A549 (cell line): Measurements from ENCODE around the gene SNAPIN. TPM values are rescaled to one million over a fixed set of nuclear protein-coding genes. Genes with fewer than 3 reads are reported as not detected.

Experiments
- ATAC-seq, 2 experiments: fragments of 200-7000 bp in 1 of 2; fragments of >200 bp in 1 of 2; cut with Nextera tagmentation in 1 of 2; cut with Tn5 transposase in 1 of 2; 3 replicates each; pipeline versions ENCODE4 v1.8.0 to v1.9.1; 2018 to 2020; ENCODE audit warnings: mild to moderate bottlenecking in 1 of 2, moderate library complexity in 1 of 2
- CTCF ChIA-PET: fragments of 300-600 bp; sonication (Branson Sonifier 250); formaldehyde crosslinking; extraction: SDS; loops from one replicate; lab custom pipeline; 2021; ENCODE audit warnings: antibody characterized with exemption, inconsistent platforms; lab: Yijun Ruan, JAX
- POLR2A ChIA-PET: fragments of 350-600 bp; formaldehyde crosslinking; extraction: SDS; loops from one replicate; lab custom pipeline; 2021; ENCODE audit warnings: antibody characterized with exemption, inconsistent platforms; lab: Yijun Ruan, JAX
- DNase-seq, 2 experiments: peaks; one replicate each; pipeline versions ENCODE4 v3.0.0 to v3.0.0-alpha.2; 2011 to 2016; ENCODE audit warnings: low read depth in 1 of 2, low spot score in 1 of 2
- FAIRE-seq: peaks from 2 replicates; lab custom pipeline; 2011; peaks lifted over from hg19 to GRCh38; lab: Jason Lieb, UNC
- H3K27ac ChIP-seq, 2 experiments: fragments of >200 bp; sonication (Bioruptor Twin); formaldehyde crosslinking; 3 replicates each; pipeline ENCODE4 v1.5.1; 2016 to 2017
- H3K4me1 ChIP-seq: fragments of >200 bp; sonication (Bioruptor Twin); formaldehyde crosslinking; 3 replicates; pipeline ENCODE4 v1.6.1; 2016
- H3K4me2 ChIP-seq: fragments of >200 bp; sonication (Bioruptor Twin); formaldehyde crosslinking; 3 replicates; pipeline ENCODE4 v1.6.1; 2016
- H3K4me3 ChIP-seq: fragments of >200 bp; sonication (Bioruptor Twin); formaldehyde crosslinking; 3 replicates; pipeline ENCODE4 v1.5.1; 2016
- H3K9me3 ChIP-seq: fragments of >200 bp; sonication (Bioruptor Twin); formaldehyde crosslinking; 3 replicates; pipeline ENCODE4 v1.6.1; 2016
- CBX8 ChIP-seq: fragments of 200-600 bp; sonication (generic); IDR thresholded peaks from 2 replicates; pipeline ENCODE4 v1.6.1; 2016
- E2F6 ChIP-seq: IDR thresholded peaks from 2 replicates; pipeline ENCODE4 v1.6.1; 2012; ENCODE audit warnings: low read depth, borderline replicate concordance
- FOSB ChIP-seq: fragments of 250-450 bp; sonication (Bioruptor Pico); IDR thresholded peaks from 2 replicates; pipeline ENCODE4 v1.5.0; 2020; ENCODE audit warnings: mild to moderate bottlenecking, moderate library complexity
- FOXS1 ChIP-seq: fragments of 250-450 bp; sonication (Bioruptor Pico); IDR thresholded peaks from 2 replicates; pipeline ENCODE4 v1.5.0; 2020; ENCODE audit warnings: mild to moderate bottlenecking, moderate library complexity
- HMGXB4 ChIP-seq: fragments of 250-450 bp; sonication (Bioruptor Pico); IDR thresholded peaks from 2 replicates; pipeline ENCODE4 v1.5.0; 2021; ENCODE audit warnings: mild to moderate bottlenecking, moderate library complexity, borderline replicate concordance
- HOXB13 ChIP-seq: fragments of 250-450 bp; sonication (Bioruptor Pico); IDR thresholded peaks from 2 replicates; pipeline ENCODE4 v1.5.0; 2020; ENCODE audit warnings: low read depth, mild to moderate bottlenecking, moderate library complexity
- KDM5A ChIP-seq: fragments of 200-600 bp; sonication (generic); IDR thresholded peaks from 2 replicates; pipeline ENCODE4 v1.6.1; 2016; ENCODE audit warnings: antibody characterized with exemption, mild to moderate bottlenecking
- MAFK ChIP-seq: fragments of 450-650 bp; IDR thresholded peaks from 2 replicates; pipeline ENCODE4 v1.6.1; 2014; ENCODE audit not compliant: partially characterized antibody
- MAZ ChIP-seq: fragments of 150-350 bp; IDR thresholded peaks from 2 replicates; pipeline ENCODE4 v1.6.1; 2014; ENCODE audit warnings: antibody characterized with exemption, low read depth, low read length, borderline replicate concordance
- MYC ChIP-seq: IDR thresholded peaks from 2 replicates; pipeline ENCODE4 v1.6.1; 2012; ENCODE audit warnings: mild to moderate bottlenecking, inconsistent platforms, low read length, improper control_type of control experiment, borderline replicate concordance
- POLR2AphosphoS2 ChIP-seq: conservative IDR thresholded peaks from 2 replicates; pipeline ENCODE4 v1.6.1; 2012; ENCODE audit warnings: low read length, improper control_type of control experiment, inconsistent platforms
- RFX5 ChIP-seq: fragments of 450-650 bp; IDR thresholded peaks from 2 replicates; pipeline ENCODE4 v1.7.1; 2014; ENCODE audit warnings: antibody characterized with exemption, mild to moderate bottlenecking, moderate library complexity
- SMC3 ChIP-seq: fragments of >200 bp; sonication (Bioruptor Twin); formaldehyde crosslinking; IDR thresholded peaks from 3 replicates; pipeline ENCODE4 v1.6.1; 2018; ENCODE audit warnings: inconsistent platforms
- SREBF2 ChIP-seq: fragments of 450-650 bp; IDR thresholded peaks from 2 replicates; pipeline ENCODE4 v1.6.1; 2014; ENCODE audit warnings: mild to moderate bottlenecking, moderate library complexity
- ZC3H11A ChIP-seq: fragments of 450-650 bp; IDR thresholded peaks from 2 replicates; pipeline ENCODE4 v1.6.1; 2014; ENCODE audit warnings: antibody characterized with exemption, mild to moderate bottlenecking
- ZNF302 ChIP-seq: fragments of 250-450 bp; sonication (Bioruptor Pico); IDR thresholded peaks from 2 replicates; pipeline ENCODE4 v1.9.0; 2021; ENCODE audit warnings: inconsistent platforms, mild to moderate bottlenecking, moderate library complexity
- WGBS: methylation state at CpG from one replicate; pipeline ENCODE4 v1.1.6; 2017; ENCODE audit errors: missing lambda C conversion rate; 5-methylcytosine and 5-hydroxymethylcytosine counted together
- polyA plus RNA-seq, 4 experiments: library from polyadenylated mRNA; depleted of rRNA in 3 of 4; stranded (reverse); fragments of >200 nt; fragmentation: RNase III in 1 of 4; extraction: RNeasy Plus Mini Kit Qiagen cat#74134 plus additional on column Dnase treatment in 1 of 4; gene quantifications; 2 replicates in 3 of 4; 3 replicates in 1 of 4; pipeline ENCODE4 v1.2.3, GENCODE V29; 2011 to 2017
- small RNA-seq, 6 experiments: library from RNA; depleted of rRNA; stranded (forward); fragments of <200 nt; gene quantifications; one replicate each; pipeline ENCODE3, GENCODE V24; 2012
- TF ChIP-seq, protein P1 (sequence below): fragments of 450-650 bp; IDR thresholded peaks from 2 replicates; pipeline ENCODE4 v1.6.1; 2014; ENCODE audit warnings: antibody characterized with exemption

SNAPIN gene
- polyA plus RNA-seq, 2 of the 4 experiments (the other 2 are of a cell fraction) = 52.6 to 71.4 TPM

- Histone ChIP-seq H3K4me3 (no peak overlapping the region), H3K27ac (no peak overlapping the region), H3K9me3 (0 out of 3 replicates have a peak, but pooled peaks cover under 1% of the 10 kb centered on the region), H3K4me1 (peaks cover 10% of the 10 kb centered on the region; the same call in 2 of the 3 replicates), H3K4me2 (no peak overlapping the region)
- WGBS = 72% methylated on average over 7 of the region's 7 CpGs
- POLR2A ChIA-PET = no interaction called here
- CTCF ChIA-PET = interaction anchor here (1.2 to 2.2 kb wide), 2 partner anchors 33 to 200 kb away, joined by 4 to 9 read pairs; partner anchors contain the start of gene NPR1
- DNase-seq = no peak
- FAIRE-seq = no peak
- no peak for ATAC-seq
- TF ChIP-seq HMGXB4 (CRISPR knock-in tag) = no peak
- no peak for TF ChIP-seq SREBF2
- TF ChIP-seq ZC3H11A = no peak
- TF ChIP-seq MAFK = no peak
- no peak for TF ChIP-seq SMC3
- no peak for TF ChIP-seq MAZ
- no peak for TF ChIP-seq RFX5
- no peak for TF ChIP-seq ZNF302 (CRISPR knock-in tag)
- no peak for TF ChIP-seq E2F6
- TF ChIP-seq POLR2AphosphoS2 = no peak
- TF ChIP-seq FOSB (CRISPR knock-in tag) = no peak
- TF ChIP-seq MYC = no peak
- no peak for TF ChIP-seq HOXB13 (CRISPR knock-in tag)
- no peak for TF ChIP-seq CBX8
- TF ChIP-seq KDM5A = no peak
- TF ChIP-seq, protein P1, sequence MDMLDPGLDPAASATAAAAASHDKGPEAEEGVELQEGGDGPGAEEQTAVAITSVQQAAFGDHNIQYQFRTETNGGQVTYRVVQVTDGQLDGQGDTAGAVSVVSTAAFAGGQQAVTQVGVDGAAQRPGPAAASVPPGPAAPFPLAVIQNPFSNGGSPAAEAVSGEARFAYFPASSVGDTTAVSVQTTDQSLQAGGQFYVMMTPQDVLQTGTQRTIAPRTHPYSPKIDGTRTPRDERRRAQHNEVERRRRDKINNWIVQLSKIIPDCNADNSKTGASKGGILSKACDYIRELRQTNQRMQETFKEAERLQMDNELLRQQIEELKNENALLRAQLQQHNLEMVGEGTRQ = no peak
- no peak for TF ChIP-seq FOXS1 (CRISPR knock-in tag)
Observed at GRCh38 chr1:153711026-153711425, 52.5 kb downstream of the SNAPIN start.

Small RNA genes lying within 50 kb of the gene (small RNA-seq; reads per million reads assigned to genes)
- gene MIR8083 = 0 reads per million in 6 experiments
- 0 reads per million in 6 experiments for gene RN7SL372P

Other genes starting within 250 kb of the SNAPIN start
- not detected in 2 replicates for gene S100A7A, start 242.2 kb upstream of the SNAPIN start, polyA plus RNA-seq (2011; rRNA removed)
- gene S100A7A, start 242.2 kb upstream of the SNAPIN start, polyA plus RNA-seq (2017; fragmentation: RNase III; extraction: RNeasy Plus Mini Kit Qiagen cat#74134 plus additional on column Dnase treatment) = not detected in 3 replicates
- not detected in 2 replicates for gene S100A7, start 198.1 kb upstream of the SNAPIN start, polyA plus RNA-seq (2011; rRNA removed)
- not detected in 3 replicates for gene S100A7, start 198.1 kb upstream of the SNAPIN start, polyA plus RNA-seq (2017; fragmentation: RNase III; extraction: RNeasy Plus Mini Kit Qiagen cat#74134 plus additional on column Dnase treatment)
- 898 and 1,226 TPM in 2 replicates for gene S100A6, start 122.7 kb upstream of the SNAPIN start, polyA plus RNA-seq (2011; rRNA removed)
- gene S100A6, start 122.7 kb upstream of the SNAPIN start, polyA plus RNA-seq (2017; fragmentation: RNase III; extraction: RNeasy Plus Mini Kit Qiagen cat#74134 plus additional on column Dnase treatment) = 2,810 to 4,567 TPM (median 3,552 TPM) in 3 replicates
- gene S100A5, start 117.8 kb upstream of the SNAPIN start, polyA plus RNA-seq (2011; rRNA removed) = 0.48 and 0.68 TPM in 2 replicates
- 0.17 to 0.57 TPM (median 0.45 TPM) in 3 replicates for gene S100A5, start 117.8 kb upstream of the SNAPIN start, polyA plus RNA-seq (2017; fragmentation: RNase III; extraction: RNeasy Plus Mini Kit Qiagen cat#74134 plus additional on column Dnase treatment)
- 590 and 814 TPM in 2 replicates for gene S100A4, start 112.9 kb upstream of the SNAPIN start, polyA plus RNA-seq (2011; rRNA removed)
- 2,180 to 3,189 TPM (median 2,584 TPM) in 3 replicates for gene S100A4, start 112.9 kb upstream of the SNAPIN start, polyA plus RNA-seq (2017; fragmentation: RNase III; extraction: RNeasy Plus Mini Kit Qiagen cat#74134 plus additional on column Dnase treatment)
- gene S100A3, start 109.4 kb upstream of the SNAPIN start, polyA plus RNA-seq (2011; rRNA removed) = 25.0 and 25.4 TPM in 2 replicates
- 71.1 to 88.9 TPM (median 74.0 TPM) in 3 replicates for gene S100A3, start 109.4 kb upstream of the SNAPIN start, polyA plus RNA-seq (2017; fragmentation: RNase III; extraction: RNeasy Plus Mini Kit Qiagen cat#74134 plus additional on column Dnase treatment)
- gene S100A2, start 92.9 kb upstream of the SNAPIN start, polyA plus RNA-seq (2011; rRNA removed) = 5.1 and 6.0 TPM in 2 replicates
- gene S100A2, start 92.9 kb upstream of the SNAPIN start, polyA plus RNA-seq (2017; fragmentation: RNase III; extraction: RNeasy Plus Mini Kit Qiagen cat#74134 plus additional on column Dnase treatment) = 13.4 to 19.5 TPM (median 15.9 TPM) in 3 replicates
- gene S100A16, start 45.6 kb upstream of the SNAPIN start, polyA plus RNA-seq (2011; rRNA removed) = 270 and 294 TPM in 2 replicates
- gene S100A16, start 45.6 kb upstream of the SNAPIN start, polyA plus RNA-seq (2017; fragmentation: RNase III; extraction: RNeasy Plus Mini Kit Qiagen cat#74134 plus additional on column Dnase treatment) = 259 to 298 TPM (median 290 TPM) in 3 replicates
- gene S100A14, start 42.4 kb upstream of the SNAPIN start, polyA plus RNA-seq (2011; rRNA removed) = 0.21 and 0.65 TPM in 2 replicates
- gene S100A14, start 42.4 kb upstream of the SNAPIN start, polyA plus RNA-seq (2017; fragmentation: RNase III; extraction: RNeasy Plus Mini Kit Qiagen cat#74134 plus additional on column Dnase treatment) = 0.16 to 0.21 TPM (median 0.21 TPM) in 3 replicates
- 98.9 and 113 TPM in 2 replicates for gene S100A13, start 31.2 kb upstream of the SNAPIN start, polyA plus RNA-seq (2011; rRNA removed)
- gene S100A13, start 31.2 kb upstream of the SNAPIN start, polyA plus RNA-seq (2017; fragmentation: RNase III; extraction: RNeasy Plus Mini Kit Qiagen cat#74134 plus additional on column Dnase treatment) = 107 to 146 TPM (median 129 TPM) in 3 replicates
- 0.52 and 0.59 TPM in 2 replicates for gene S100A1, start 30.3 kb upstream of the SNAPIN start, polyA plus RNA-seq (2011; rRNA removed)
- 0.67 to 0.97 TPM (median 0.88 TPM) in 3 replicates for gene S100A1, start 30.3 kb upstream of the SNAPIN start, polyA plus RNA-seq (2017; fragmentation: RNase III; extraction: RNeasy Plus Mini Kit Qiagen cat#74134 plus additional on column Dnase treatment)
- 81.6 and 98.1 TPM in 2 replicates for gene CHTOP, start 24.6 kb upstream of the SNAPIN start, polyA plus RNA-seq (2011; rRNA removed)
- 76.1 to 87.8 TPM (median 79.2 TPM) in 3 replicates for gene CHTOP, start 24.6 kb upstream of the SNAPIN start, polyA plus RNA-seq (2017; fragmentation: RNase III; extraction: RNeasy Plus Mini Kit Qiagen cat#74134 plus additional on column Dnase treatment)
- gene ILF2, start 12.3 kb downstream of the SNAPIN start, polyA plus RNA-seq (2011; rRNA removed) = 285 and 339 TPM in 2 replicates
- 245 to 257 TPM (median 249 TPM) in 3 replicates for gene ILF2, start 12.3 kb downstream of the SNAPIN start, polyA plus RNA-seq (2017; fragmentation: RNase III; extraction: RNeasy Plus Mini Kit Qiagen cat#74134 plus additional on column Dnase treatment)
- gene NPR1, start 20.0 kb downstream of the SNAPIN start, polyA plus RNA-seq (2011; rRNA removed) = 0.34 and 0.39 TPM in 2 replicates
- 0.96 to 1.9 TPM (median 1.7 TPM) in 3 replicates for gene NPR1, start 20.0 kb downstream of the SNAPIN start, polyA plus RNA-seq (2017; fragmentation: RNase III; extraction: RNeasy Plus Mini Kit Qiagen cat#74134 plus additional on column Dnase treatment)
- gene INTS3, start 69.3 kb downstream of the SNAPIN start, polyA plus RNA-seq (2011; rRNA removed) = 34.1 and 44.0 TPM in 2 replicates
- 21.5 to 25.1 TPM (median 23.5 TPM) in 3 replicates for gene INTS3, start 69.3 kb downstream of the SNAPIN start, polyA plus RNA-seq (2017; fragmentation: RNase III; extraction: RNeasy Plus Mini Kit Qiagen cat#74134 plus additional on column Dnase treatment)
- 1.3 TPM in 2 replicates for gene SLC27A3, start 116.7 kb downstream of the SNAPIN start, polyA plus RNA-seq (2011; rRNA removed)
- 1.8 to 2.7 TPM (median 2.1 TPM) in 3 replicates for gene SLC27A3, start 116.7 kb downstream of the SNAPIN start, polyA plus RNA-seq (2017; fragmentation: RNase III; extraction: RNeasy Plus Mini Kit Qiagen cat#74134 plus additional on column Dnase treatment)